ENCODE data around the gene EVI5.
A peak's percentile ranks its signal among the peaks of the same experiment; 100 is the strongest.
"Not testable (repeated sequence)": the region's sequence is repeated elsewhere in the genome, so short reads cannot be mapped to it uniquely, and the experiment has no call there.

Gene EVI5

GRCh38 chr1:92563457-92564216, 221.3 kb downstream of the EVI5 start:
- DNase-seq = no peak

DNA sequence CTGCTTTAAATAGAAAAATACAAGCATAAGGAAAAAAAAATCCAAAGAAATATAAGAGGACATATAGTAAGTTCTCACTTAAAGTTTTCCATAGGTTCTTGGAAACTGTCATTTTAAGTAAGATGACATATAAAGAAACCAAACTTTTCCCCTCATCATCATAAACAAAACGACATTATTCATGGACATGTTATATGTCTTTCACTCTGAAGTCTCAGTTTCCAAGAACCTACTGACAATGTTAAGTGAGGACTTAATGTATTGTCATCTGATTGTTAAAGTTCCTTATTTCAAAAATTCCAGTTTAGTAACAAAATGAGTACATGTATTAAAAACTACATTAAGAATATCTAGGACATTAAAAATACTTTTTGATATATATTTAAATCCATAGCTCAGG, 228.6 kb downstream of the EVI5 start:
- DNase-seq = no peak

- no peak for DNase-seq
Observed at GRCh38 chr1:92554216-92554615, 230.7 kb downstream of the EVI5 start.

- peak; percentile 37 for DNase-seq
Observed at GRCh38 chr1:92551916-92552315, 233.0 kb downstream of the EVI5 start.

DNA sequence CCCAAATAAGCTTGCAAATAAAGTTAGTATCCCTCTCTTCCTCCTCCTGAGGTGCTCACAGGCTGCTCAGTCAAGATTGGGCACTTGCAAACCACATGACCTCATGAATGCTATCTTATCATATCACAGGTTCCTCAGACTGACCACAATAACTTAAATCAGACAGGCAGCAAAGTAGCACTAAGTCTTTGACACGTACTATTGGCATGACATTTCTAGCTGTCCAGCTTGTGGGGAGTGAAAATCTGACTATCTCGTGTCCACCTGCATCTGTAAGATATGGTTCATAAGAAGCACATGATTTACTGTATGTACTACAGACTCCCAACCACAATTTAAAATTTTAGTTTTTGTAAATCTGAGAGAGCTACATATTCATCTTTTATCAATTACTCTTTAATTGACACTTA, 240.1 kb downstream of the EVI5 start:
- DNase-seq = no peak

DNA sequence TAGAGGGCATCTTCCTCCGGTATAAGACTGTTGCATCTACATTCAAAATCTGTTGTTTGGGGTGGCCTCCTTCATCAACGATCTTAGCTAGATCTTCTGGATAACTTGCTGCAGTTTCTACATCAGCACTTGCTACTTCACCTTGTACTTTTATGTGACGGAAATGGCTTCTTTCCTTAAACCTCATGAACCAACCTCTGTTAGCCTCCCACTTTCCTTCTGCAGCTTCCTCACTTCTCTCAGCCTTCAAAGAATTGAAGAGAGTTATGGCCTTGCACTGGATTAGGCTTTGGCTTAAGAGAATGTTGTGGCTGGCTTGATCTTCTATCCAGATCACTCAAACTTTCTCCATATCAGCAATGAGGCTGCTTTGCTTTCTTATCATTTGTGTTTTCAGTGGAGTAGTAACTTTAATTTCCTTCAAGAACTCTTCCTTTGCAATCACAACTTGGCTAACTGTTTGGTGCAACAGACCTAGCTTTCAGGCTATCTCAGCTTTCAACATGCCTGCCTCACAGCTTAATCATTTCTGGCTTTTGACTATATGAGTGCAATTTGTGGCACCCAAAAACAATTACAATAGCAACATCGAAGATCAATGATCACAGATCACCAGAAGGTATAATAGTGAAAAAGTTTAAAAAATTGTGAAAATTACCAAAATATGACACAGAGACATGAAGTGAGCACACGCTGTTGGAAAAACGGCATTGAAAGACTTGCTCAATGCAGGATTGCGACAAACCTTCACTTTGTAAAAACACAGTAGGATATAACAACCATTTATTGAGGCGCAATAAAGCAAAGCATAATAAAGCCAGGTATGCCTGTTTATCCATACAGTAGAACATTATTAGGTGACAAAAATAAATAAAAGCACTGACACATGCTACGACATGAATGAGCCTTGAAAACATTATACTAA, 241.5 kb downstream of the EVI5 start:
- DNase-seq = no peak

GRCh38 chr1:92538413-92539061, 246.4 kb downstream of the EVI5 start:
- no peak for DNase-seq

GRCh38 chr1:92538048-92538412, 246.9 kb downstream of the EVI5 start:
- no peak for DNase-seq

GRCh38 chr1:92536980-92537884, 247.7 kb downstream of the EVI5 start:
- DNase-seq = no peak

DNA sequence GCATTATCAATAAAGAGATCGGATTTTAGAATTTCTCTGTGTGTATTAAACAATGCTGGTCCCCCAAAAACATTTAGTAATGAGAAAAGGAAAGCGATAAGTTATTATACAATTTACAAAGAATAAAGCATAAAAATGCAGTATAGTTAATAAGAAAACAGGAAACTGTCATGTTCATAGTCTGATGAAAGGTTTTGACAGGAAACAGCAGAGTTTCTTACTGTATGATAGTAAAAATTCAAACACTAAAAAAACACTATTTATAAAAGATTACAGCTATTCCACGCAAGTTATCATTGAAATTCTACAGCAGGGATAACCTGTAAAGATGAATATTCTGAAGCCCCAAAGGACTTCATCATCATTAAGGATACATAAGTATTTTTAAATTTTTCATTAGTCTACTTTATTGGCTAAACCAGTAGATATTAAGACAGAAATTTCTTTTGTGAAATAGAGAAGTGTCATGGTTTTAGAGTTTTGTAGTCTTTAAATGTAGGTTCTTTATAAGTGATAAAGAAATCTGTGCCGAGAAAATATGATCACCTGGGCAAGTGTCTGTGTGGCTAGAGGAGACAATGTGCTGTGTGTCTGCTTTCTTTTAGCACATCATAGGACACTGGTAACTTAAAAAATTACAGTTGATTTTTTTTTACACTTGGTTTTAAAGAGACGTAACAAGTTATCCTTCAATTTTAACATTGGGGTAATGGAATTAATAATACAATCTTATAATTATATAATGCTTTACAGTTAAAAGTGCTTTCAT, 248.5 kb downstream of the EVI5 start:
- no peak for DNase-seq

- DNase-seq = not testable (repeated sequence)
Observed at GRCh38 chr1:92532371-92532770, 252.5 kb downstream of the EVI5 start.

- DNase-seq = not testable (repeated sequence)
Observed at GRCh38 chr1:92531939-92532338, 253.0 kb downstream of the EVI5 start.

GRCh38 chr1:92527670-92528069, 257.2 kb downstream of the EVI5 start:
- no peak for DNase-seq

DNA sequence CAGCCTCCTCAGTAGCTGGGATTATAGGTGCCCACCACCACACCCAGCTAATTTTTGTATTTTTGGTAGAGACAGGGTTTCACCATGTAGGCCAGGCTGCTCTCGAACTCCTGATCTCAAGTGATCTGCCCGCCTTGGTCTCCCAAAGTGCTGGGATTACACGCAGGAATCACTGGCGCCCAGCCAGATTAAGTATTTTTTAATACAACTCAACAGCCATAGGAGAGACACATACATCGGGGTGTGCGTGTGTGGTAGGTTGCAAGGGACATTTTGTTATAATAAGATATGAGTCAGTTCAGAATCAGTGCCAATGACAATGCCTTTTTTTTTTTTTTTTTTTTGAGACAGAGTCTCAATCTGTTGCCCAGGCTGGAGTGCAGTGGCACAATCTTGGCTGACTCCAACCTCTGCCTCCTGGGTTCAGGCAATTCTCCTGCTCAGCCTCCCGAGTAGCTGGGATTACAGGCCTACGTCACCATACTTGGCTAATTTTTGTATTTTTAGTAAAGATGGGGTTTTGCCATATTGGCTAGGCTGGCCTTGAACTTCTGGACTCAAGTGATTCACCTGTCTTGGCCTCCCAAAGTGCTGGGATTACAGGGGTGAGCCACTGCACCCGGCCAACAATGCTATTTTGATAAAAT, 259.8 kb downstream of the EVI5 start:
- not testable (repeated sequence) for DNase-seq

DNA sequence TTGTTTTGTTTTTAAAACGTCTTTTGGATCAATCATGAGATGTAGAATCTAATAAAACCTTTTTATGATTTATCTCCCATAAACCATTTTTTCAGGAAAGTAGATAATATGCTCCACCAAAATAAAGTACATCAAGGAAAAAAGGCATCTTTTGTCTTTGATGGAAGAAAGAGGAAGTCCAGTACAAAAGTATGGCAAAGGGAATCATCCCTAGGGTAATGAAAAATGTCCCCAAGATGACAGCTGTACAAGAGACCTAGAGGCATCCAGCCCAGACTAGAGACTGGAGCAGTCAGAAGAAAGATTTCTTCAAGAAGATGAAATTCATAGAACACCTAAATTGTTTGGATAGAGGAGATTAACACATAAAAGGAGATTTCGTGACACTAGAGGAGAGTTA, 265.9 kb downstream of the EVI5 start:
- no peak for DNase-seq

GRCh38 chr1:92516574-92516973, 268.3 kb downstream of the EVI5 start:
- no peak for DNase-seq

- no peak for DNase-seq
Observed at GRCh38 chr1:92515796-92516201, 269.1 kb downstream of the EVI5 start.

DNA sequence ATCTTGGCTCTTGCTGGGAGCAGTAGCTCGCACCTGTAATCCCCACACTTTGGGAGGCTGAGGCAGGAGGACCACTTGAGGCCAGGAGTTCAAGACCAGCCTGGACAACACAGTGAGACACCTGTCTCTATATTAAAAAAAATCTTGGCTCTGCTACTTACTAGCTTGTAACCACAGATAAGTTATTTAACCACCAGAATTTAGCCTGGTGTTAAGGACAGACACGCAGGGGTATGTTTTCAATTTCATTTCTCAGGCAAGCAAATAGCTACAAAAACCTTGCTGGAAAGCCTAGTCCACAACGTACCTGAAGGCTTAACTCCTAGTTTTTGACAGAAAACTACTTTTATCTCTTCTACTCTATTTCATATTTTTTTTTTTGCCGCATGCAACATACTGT, 273.4 kb downstream of the EVI5 start:
- no peak for DNase-seq

DNA sequence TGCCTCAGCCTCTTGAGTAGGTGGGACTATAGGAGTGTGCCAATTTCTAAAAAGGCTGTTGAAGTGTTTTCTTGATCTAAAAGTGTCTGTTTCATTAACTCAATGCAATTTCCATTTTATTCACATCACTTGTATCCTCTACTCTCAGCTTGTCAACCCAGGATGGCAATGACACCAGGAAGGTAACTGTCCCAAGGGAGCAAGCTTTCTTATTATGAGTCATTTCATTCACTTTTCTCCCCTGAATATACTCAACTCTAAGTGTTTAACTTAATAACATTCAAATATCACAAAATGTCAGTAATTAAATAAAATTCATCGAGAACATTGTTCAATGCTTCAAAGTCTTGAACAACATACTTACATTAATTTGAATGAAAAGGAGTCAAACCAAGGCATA, 275.3 kb downstream of the EVI5 start:
- DNase-seq = no peak

- DNase-seq = no peak
Observed at GRCh38 chr1:92505015-92505692, 279.8 kb downstream of the EVI5 start.
